ENCODE data around the gene GRIN3B. TPM values are rescaled to one million over a fixed set of nuclear protein-coding genes. Genes with fewer than 3 reads are reported as not detected.

Gene GRIN3B
- polyA plus RNA-seq, 1 of the 3 experiments (the other 2 are of a cell fraction), result 1.5 TPM

DNA sequence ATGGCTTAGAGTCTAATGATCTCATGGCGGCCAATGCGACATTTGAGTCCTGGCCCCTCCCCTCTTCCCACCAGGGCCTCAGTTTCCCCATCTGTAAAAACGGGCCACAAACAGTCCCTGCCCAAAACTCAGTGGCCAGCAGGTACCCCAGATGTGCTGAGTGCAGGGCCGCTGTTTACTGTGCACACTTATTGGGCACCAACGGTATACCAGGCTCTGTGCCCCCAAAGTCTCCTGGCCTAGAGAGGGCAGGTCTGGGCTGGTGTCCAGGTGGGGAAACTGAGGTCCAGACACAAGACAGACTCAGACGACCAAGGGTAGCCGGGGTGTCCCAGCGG is 39.6 kb upstream of the GRIN3B start (continued):
- TF ChIP-seq, protein P1, sequence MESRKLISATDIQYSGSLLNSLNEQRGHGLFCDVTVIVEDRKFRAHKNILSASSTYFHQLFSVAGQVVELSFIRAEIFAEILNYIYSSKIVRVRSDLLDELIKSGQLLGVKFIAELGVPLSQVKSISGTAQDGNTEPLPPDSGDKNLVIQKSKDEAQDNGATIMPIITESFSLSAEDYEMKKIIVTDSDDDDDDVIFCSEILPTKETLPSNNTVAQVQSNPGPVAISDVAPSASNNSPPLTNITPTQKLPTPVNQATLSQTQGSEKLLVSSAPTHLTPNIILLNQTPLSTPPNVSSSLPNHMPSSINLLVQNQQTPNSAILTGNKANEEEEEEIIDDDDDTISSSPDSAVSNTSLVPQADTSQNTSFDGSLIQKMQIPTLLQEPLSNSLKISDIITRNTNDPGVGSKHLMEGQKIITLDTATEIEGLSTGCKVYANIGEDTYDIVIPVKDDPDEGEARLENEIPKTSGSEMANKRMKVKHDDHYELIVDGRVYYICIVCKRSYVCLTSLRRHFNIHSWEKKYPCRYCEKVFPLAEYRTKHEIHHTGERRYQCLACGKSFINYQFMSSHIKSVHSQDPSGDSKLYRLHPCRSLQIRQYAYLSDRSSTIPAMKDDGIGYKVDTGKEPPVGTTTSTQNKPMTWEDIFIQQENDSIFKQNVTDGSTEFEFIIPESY (IDR thresholded peaks at IDR 0.05; ENCODE audit: borderline replicate concordance, low read depth), result no peak
- TF ChIP-seq NRF1 (IDR thresholded peaks at IDR 0.05; ENCODE audit: low read depth, low read length) (no peak), POLR2AphosphoS5 (IDR thresholded peaks at IDR 0.05; ENCODE audit: low read depth, low read length) (no peak)

DNA sequence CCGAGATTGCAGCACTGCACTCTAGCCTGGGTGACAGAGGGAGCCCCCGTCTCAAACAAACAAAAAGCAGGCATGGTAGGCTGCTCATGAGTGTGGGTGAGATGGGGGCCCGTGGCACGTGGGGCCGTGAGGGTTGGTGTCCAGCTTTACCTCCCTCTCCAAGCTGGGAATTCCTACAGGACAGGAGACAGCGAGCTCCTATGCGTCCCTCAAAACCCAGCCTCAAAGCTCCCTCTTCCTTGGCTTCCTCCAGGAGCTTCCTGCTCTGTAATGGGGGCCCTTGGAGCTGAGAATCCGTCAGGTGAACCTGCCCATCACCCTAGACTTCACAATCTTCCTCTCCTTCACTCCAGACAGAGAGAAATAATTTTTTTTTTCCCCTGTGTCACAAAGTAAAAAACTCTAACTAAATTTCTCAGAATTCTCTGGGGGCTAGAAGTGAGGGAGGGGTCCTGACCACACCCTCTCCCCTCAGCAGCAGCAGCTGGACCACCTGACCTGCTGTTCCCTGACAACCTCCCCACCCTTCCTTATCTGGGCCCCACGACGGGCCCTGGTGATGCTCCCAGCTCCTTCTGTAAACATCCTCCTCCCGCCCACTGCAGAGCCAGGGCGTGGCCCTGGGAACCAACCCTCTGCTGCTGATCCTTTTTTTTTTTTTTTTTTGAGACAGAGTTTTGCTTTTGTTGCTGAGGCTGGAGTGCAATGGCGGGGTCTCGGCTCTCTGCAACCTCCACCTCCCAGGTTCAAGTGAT is 38.2 kb upstream of the GRIN3B start:
- H3K9ac ChIP-seq, result no peak overlapping the region
- H3K79me2 ChIP-seq (ENCODE audit: insufficient read depth), result no peaks in the 10 kb centered on the region
- H3K9me3 ChIP-seq, result no peaks in the 10 kb centered on the region
- H3K27ac ChIP-seq (ENCODE audit: low read depth in 2 of 2, low read length in 1 of 2), result no peak overlapping the region
- DNase-seq, result no peak
- no peaks in the 10 kb centered on the region for H3K27me3 ChIP-seq (ENCODE audit: insufficient read depth)
- H3K36me3 ChIP-seq (replicated peaks in 1 of 2; ENCODE audit: control insufficient read depth in 1 of 2, insufficient read depth in 2 of 2, low read length in 1 of 2), result peaks cover 10 to 12% of the 10 kb centered on the region in 2 experiments
- no peaks in the 10 kb centered on the region for H4K20me1 ChIP-seq (ENCODE audit: insufficient read depth)
- ChIA-PET POLR2A (interaction anchor here (0.7 kb wide), 1 partner anchor 18 kb away, joined by 3 read pairs; no protein-coding TSS in a partner anchor), CTCF (interaction anchor here (0.9 kb wide), 1 partner anchor 220 kb away, joined by 3 read pairs; no protein-coding TSS in a partner anchor)
- no peak overlapping the region for H2AFZ ChIP-seq (ENCODE audit: low read depth)
- H3K4me2 ChIP-seq, result no peak overlapping the region
- 81% methylated on average over 10 of the region's 14 CpGs for WGBS (ENCODE audit: low lambda C conversion rate)
- no peak overlapping the region for H3K4me3 ChIP-seq (ENCODE audit: low read depth in 2 of 2, low read length in 1 of 2)
- H3K4me1 ChIP-seq (ENCODE audit: control insufficient read depth in 1 of 2, insufficient read depth in 2 of 2, low read depth in 1 of 2, low read length in 1 of 2), result peaks cover 0 to 4% of the 10 kb centered on the region in 2 experiments; a peak in 1 of 4 replicates
- no peak for TF ChIP-seq EP300 (IDR thresholded peaks at IDR 0.05; ENCODE audit: borderline replicate concordance in 1 of 2, low read depth in 1 of 2, low read length in 1 of 2)
- no peak for TF ChIP-seq TAF1 (IDR thresholded peaks at IDR 0.05; ENCODE audit: borderline replicate concordance, low read depth, low read length)
- no peak for TF ChIP-seq FOSL2 (IDR thresholded peaks at IDR 0.05; ENCODE audit: borderline replicate concordance, low read depth)
- TF ChIP-seq USF2 (IDR thresholded peaks at IDR 0.05; ENCODE audit: borderline replicate concordance, low read depth, low read length), result no peak
- TF ChIP-seq POLR2AphosphoS5 (IDR thresholded peaks at IDR 0.05; ENCODE audit: low read depth, low read length), result no peak
- TF ChIP-seq NRF1 (IDR thresholded peaks at IDR 0.05; ENCODE audit: low read depth, low read length), result no peak
- no peak for TF ChIP-seq RCOR1 (IDR thresholded peaks at IDR 0.05; ENCODE audit: low read length)
- TF ChIP-seq, protein P2, sequence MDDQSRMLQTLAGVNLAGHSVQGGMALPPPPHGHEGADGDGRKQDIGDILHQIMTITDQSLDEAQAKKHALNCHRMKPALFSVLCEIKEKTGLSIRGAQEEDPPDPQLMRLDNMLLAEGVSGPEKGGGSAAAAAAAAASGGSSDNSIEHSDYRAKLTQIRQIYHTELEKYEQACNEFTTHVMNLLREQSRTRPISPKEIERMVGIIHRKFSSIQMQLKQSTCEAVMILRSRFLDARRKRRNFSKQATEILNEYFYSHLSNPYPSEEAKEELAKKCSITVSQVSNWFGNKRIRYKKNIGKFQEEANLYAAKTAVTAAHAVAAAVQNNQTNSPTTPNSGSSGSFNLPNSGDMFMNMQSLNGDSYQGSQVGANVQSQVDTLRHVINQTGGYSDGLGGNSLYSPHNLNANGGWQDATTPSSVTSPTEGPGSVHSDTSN (IDR thresholded peaks at IDR 0.05), result no peak
- no peaks in the 10 kb centered on the region for H3K9me2 ChIP-seq
- peaks cover 6% of the 10 kb centered on the region for H3F3A ChIP-seq (replicated peaks; ENCODE audit: insufficient read depth)
